ENCODE data around the gene TWSG1. TPM values are rescaled to one million over a fixed set of nuclear protein-coding genes. Genes with fewer than 3 reads are reported as not detected.

TWSG1 gene
- total RNA-seq (2022) (43.7 and 43.9 TPM in 2 replicates), Bru-seq, nascent RNA (percentile 75 among the genes with signal in this experiment), BruChase-seq, experiment 1, labeled RNA remaining after a 2-hour chase (percentile 76 among the genes with signal in this experiment), BruChase-seq, experiment 2, labeled RNA remaining after a 6-hour chase (percentile 90 among the genes with signal in this experiment)
- long read RNA-seq, transcript TWSG1-201 (5 exons, 3,756 nt), result major isoform, 104 of 140 reads
- long read RNA-seq, partial matches to known transcripts, result 18 of 140 reads
- long read RNA-seq, other reads (novel, unspliced or antisense), result 14 of 140 reads

- H3K4me3 ChIP-seq (ENCODE audit: low read depth, low read length), result peak within 1 kb of the TSS; percentile 80
- H3K27me3 ChIP-seq (replicated peaks; ENCODE audit: control insufficient read depth, insufficient read depth, low read length), result no peaks in the 10 kb centered on the region
- TF ChIP-seq, protein P1, sequence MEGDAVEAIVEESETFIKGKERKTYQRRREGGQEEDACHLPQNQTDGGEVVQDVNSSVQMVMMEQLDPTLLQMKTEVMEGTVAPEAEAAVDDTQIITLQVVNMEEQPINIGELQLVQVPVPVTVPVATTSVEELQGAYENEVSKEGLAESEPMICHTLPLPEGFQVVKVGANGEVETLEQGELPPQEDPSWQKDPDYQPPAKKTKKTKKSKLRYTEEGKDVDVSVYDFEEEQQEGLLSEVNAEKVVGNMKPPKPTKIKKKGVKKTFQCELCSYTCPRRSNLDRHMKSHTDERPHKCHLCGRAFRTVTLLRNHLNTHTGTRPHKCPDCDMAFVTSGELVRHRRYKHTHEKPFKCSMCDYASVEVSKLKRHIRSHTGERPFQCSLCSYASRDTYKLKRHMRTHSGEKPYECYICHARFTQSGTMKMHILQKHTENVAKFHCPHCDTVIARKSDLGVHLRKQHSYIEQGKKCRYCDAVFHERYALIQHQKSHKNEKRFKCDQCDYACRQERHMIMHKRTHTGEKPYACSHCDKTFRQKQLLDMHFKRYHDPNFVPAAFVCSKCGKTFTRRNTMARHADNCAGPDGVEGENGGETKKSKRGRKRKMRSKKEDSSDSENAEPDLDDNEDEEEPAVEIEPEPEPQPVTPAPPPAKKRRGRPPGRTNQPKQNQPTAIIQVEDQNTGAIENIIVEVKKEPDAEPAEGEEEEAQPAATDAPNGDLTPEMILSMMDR (IDR thresholded peaks at IDR 0.05; ENCODE audit: insufficient read depth in 1 of 2, low read depth in 1 of 2, low read length in 1 of 2, severe bottlenecking in 1 of 2, unreplicated experiment in 1 of 2), result peak; percentile 38 to 84
- no peaks in the 10 kb centered on the region for H3K9me3 Mint-ChIP-seq (ENCODE audit: unreplicated experiment)
- CTCF ChIA-PET, result interaction anchor here (0.6 to 1.7 kb wide), 15 partner anchors 11 to 1321 kb away, joined by 3 to 6 read pairs (median 3); no protein-coding TSS in a partner anchor
- H3K36me3 Mint-ChIP-seq (ENCODE audit: insufficient read depth, unreplicated experiment), result peaks cover 10% of the 10 kb centered on the region
- POLR2A ChIA-PET, result interaction anchor here (0.5 to 2.0 kb wide), 12 partner anchors 9 to 309 kb away, joined by 3 to 11 read pairs (median 6); partner anchors contain the start of gene RALBP1
- peak within 1 kb of the TSS; percentile 97 for H3K27ac Mint-ChIP-seq (ENCODE audit: unreplicated experiment)
- H3K4me1 Mint-ChIP-seq (ENCODE audit: low read depth, unreplicated experiment), result no peaks in the 10 kb centered on the region
- intact Hi-C loops (cut with micrococcal nuclease; ENCODE audit: unreplicated experiment), result loop anchor here (1.0 to 10.0 kb wide), 6 partner anchors 28 to 261 kb away; partner anchors contain the start of genes ANKRD12 and RALBP1
- peak; percentile 95 to 96 for DNase-seq
- H3K9me3 ChIP-seq, result no peaks in the 10 kb centered on the region
- 0 out of 2 replicates have a peak, but pooled peaks cover 4% of the 10 kb centered on the region for H3K4me1 ChIP-seq
- BruUV-seq (replicated peaks), result no TSS peak
- no peaks in the 10 kb centered on the region for H3K36me3 ChIP-seq (ENCODE audit: control insufficient read depth, insufficient read depth, low read length)
- H3K4me3 Mint-ChIP-seq (ENCODE audit: unreplicated experiment), result peak within 1 kb of the TSS; percentile 97
- H3K27me3 Mint-ChIP-seq (ENCODE audit: insufficient read depth, unreplicated experiment), result no peaks in the 10 kb centered on the region
Measured at GRCh38 chr18:9334329-9334972, at the start of gene TWSG1. Gene TWSG1, plus strand, starts transcription at chr18:9334773. Its CDS starts 2,457 bp downstream, at chr18:9337230.

GRCh38 chr18:9285604-9286003 lies 49.0 kb upstream of the TWSG1 start:
- no peaks in the 10 kb centered on the region for H3K9me3 Mint-ChIP-seq (ENCODE audit: unreplicated experiment)
- intact Hi-C loops (cut with micrococcal nuclease; ENCODE audit: unreplicated experiment), result loop anchor here (10.0 kb wide), 1 partner anchor 229 kb away; no protein-coding TSS in a partner anchor

GRCh38 chr18:9287036-9287435 lies 47.5 kb upstream of the TWSG1 start:
- no peak overlapping the region for H3K27ac Mint-ChIP-seq (ENCODE audit: unreplicated experiment)
- no TSS peak for BruUV-seq (replicated peaks)
- TF ChIP-seq, protein P1 (IDR thresholded peaks at IDR 0.05; ENCODE audit: insufficient read depth in 1 of 2, low read depth in 1 of 2, low read length in 1 of 2, severe bottlenecking in 1 of 2, unreplicated experiment in 1 of 2), result no peak
- intact Hi-C loops (cut with micrococcal nuclease; ENCODE audit: unreplicated experiment), result loop anchor here (10.0 kb wide), 1 partner anchor 228 kb away; no protein-coding TSS in a partner anchor
- Histone ChIP-seq H3K4me1 (no peaks in the 10 kb centered on the region), H3K9me3 (no peaks in the 10 kb centered on the region), H3K27me3 (replicated peaks; ENCODE audit: control insufficient read depth, insufficient read depth, low read length) (no peaks in the 10 kb centered on the region), H3K4me3 (ENCODE audit: low read depth, low read length) (no peak overlapping the region), H3K36me3 (ENCODE audit: control insufficient read depth, insufficient read depth, low read length) (no peaks in the 10 kb centered on the region)
- H3K9me3 Mint-ChIP-seq (ENCODE audit: unreplicated experiment), result peaks cover 5% of the 10 kb centered on the region
- H3K4me1 Mint-ChIP-seq (ENCODE audit: low read depth, unreplicated experiment), result no peaks in the 10 kb centered on the region
- DNase-seq, result no peak
- no peak overlapping the region for H3K4me3 Mint-ChIP-seq (ENCODE audit: unreplicated experiment)
- ChIA-PET POLR2A (no interaction called here), CTCF (no interaction called here)
- H3K36me3 Mint-ChIP-seq (ENCODE audit: insufficient read depth, unreplicated experiment), result no peaks in the 10 kb centered on the region
- no peaks in the 10 kb centered on the region for H3K27me3 Mint-ChIP-seq (ENCODE audit: insufficient read depth, unreplicated experiment)

More at GRCh38 chr18:9285604-9286003, 49.0 kb upstream of the TWSG1 start:
- no peak overlapping the region for H3K4me3 ChIP-seq (ENCODE audit: low read depth, low read length)
- ChIA-PET POLR2A (no interaction called here), CTCF (no interaction called here)
- H3K27ac Mint-ChIP-seq (ENCODE audit: unreplicated experiment), result no peak overlapping the region
- no peaks in the 10 kb centered on the region for H3K9me3 ChIP-seq
- no peaks in the 10 kb centered on the region for H3K27me3 ChIP-seq (replicated peaks; ENCODE audit: control insufficient read depth, insufficient read depth, low read length)
- DNase-seq, result no peak
- H3K36me3 Mint-ChIP-seq (ENCODE audit: insufficient read depth, unreplicated experiment), result peaks cover 5% of the 10 kb centered on the region
- no peak overlapping the region for H3K4me3 Mint-ChIP-seq (ENCODE audit: unreplicated experiment)
- no peaks in the 10 kb centered on the region for H3K36me3 ChIP-seq (ENCODE audit: control insufficient read depth, insufficient read depth, low read length)
- H3K4me1 ChIP-seq, result no peaks in the 10 kb centered on the region
- no peaks in the 10 kb centered on the region for H3K4me1 Mint-ChIP-seq (ENCODE audit: low read depth, unreplicated experiment)
- TF ChIP-seq, protein P1 (IDR thresholded peaks at IDR 0.05; ENCODE audit: insufficient read depth in 1 of 2, low read depth in 1 of 2, low read length in 1 of 2, severe bottlenecking in 1 of 2, unreplicated experiment in 1 of 2), result no peak
- BruUV-seq (replicated peaks), result no TSS peak
- H3K27me3 Mint-ChIP-seq (ENCODE audit: insufficient read depth, unreplicated experiment), result no peaks in the 10 kb centered on the region
